Measurements from ENCODE around the gene BCAR3. TPM values are rescaled to one million over a fixed set of nuclear protein-coding genes. Genes with fewer than 3 reads are reported as not detected.
A peak's percentile ranks its signal among the peaks of the same experiment; 100 is the strongest.

The BCAR3 gene
- total and polyA plus RNA-seq, 2 experiments from 2014 or later: 22.6 to 23.7 TPM

DNA sequence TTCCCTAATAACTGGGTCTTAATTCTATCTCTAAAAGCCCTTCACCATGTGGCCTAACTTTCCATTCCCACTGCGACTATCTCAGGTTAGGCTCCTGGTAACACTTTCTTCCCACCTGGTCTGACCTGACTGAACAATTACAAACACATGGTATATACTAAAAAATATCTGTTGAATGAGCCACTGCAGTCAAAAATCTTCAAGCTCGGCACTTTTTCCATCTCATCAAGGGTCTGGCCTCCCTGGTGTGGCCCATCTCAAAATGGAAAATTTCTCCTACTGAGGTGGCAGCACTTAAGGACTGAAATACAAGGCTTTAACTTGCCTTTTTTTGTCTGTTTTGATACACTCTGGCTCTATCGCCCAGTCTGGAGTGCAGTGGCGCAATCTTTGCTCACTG, 48.3 kb downstream of the BCAR3 start:
- Histone ChIP-seq H2AFZ (no peak overlapping the region), H3K9me2 (replicated peaks; ENCODE audit: insufficient read depth) (no peaks in the 10 kb centered on the region), H3K4me2 (no peak overlapping the region), H3K4me3 (no peak overlapping the region), H3K27me3 (no peaks in the 10 kb centered on the region), H3K36me3 (replicated peaks; ENCODE audit: insufficient read depth, low read depth) (no peaks in the 10 kb centered on the region), H3K27ac (no peak overlapping the region), H4K20me1 (ENCODE audit: insufficient read depth, poor library complexity, severe bottlenecking) (no peaks in the 10 kb centered on the region), H3K79me2 (peaks cover 19% of the 10 kb centered on the region), H3K9me3 (ENCODE audit: low read depth) (no peaks in the 10 kb centered on the region), H3K4me1 (ENCODE audit: insufficient read depth) (peaks cover 6% of the 10 kb centered on the region)
- 94% methylated on average over 4 of the region's 4 CpGs for WGBS (ENCODE audit: low lambda C conversion rate, missing lambda C conversion rate)
- TF ChIP-seq, protein P1, sequence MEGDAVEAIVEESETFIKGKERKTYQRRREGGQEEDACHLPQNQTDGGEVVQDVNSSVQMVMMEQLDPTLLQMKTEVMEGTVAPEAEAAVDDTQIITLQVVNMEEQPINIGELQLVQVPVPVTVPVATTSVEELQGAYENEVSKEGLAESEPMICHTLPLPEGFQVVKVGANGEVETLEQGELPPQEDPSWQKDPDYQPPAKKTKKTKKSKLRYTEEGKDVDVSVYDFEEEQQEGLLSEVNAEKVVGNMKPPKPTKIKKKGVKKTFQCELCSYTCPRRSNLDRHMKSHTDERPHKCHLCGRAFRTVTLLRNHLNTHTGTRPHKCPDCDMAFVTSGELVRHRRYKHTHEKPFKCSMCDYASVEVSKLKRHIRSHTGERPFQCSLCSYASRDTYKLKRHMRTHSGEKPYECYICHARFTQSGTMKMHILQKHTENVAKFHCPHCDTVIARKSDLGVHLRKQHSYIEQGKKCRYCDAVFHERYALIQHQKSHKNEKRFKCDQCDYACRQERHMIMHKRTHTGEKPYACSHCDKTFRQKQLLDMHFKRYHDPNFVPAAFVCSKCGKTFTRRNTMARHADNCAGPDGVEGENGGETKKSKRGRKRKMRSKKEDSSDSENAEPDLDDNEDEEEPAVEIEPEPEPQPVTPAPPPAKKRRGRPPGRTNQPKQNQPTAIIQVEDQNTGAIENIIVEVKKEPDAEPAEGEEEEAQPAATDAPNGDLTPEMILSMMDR (IDR thresholded peaks at IDR 0.05; ENCODE audit: poor library complexity): no peak
- DNase-seq (ENCODE audit: low spot score): no peak

GRCh38 chr1:93631626-93632365, 49.8 kb downstream of the BCAR3 start:
- peaks cover 24% of the 10 kb centered on the region for H3K79me2 ChIP-seq
- TF ChIP-seq, protein P1 (IDR thresholded peaks at IDR 0.05; ENCODE audit: poor library complexity): peak; percentile 29
- no peak for TF ChIP-seq EZH2 (IDR thresholded peaks at IDR 0.05; ENCODE audit: borderline replicate concordance)
- H4K20me1 ChIP-seq (ENCODE audit: insufficient read depth, poor library complexity, severe bottlenecking): no peaks in the 10 kb centered on the region
- H3K9me2 ChIP-seq (replicated peaks; ENCODE audit: insufficient read depth): no peaks in the 10 kb centered on the region
- H2AFZ ChIP-seq: no peak overlapping the region
- no peak overlapping the region for H3K27ac ChIP-seq
- no peaks in the 10 kb centered on the region for H3K9me3 ChIP-seq (ENCODE audit: low read depth)
- no peaks in the 10 kb centered on the region for H3K27me3 ChIP-seq
- DNase-seq (ENCODE audit: low spot score): no peak
- 87% methylated on average over 5 of the region's 5 CpGs for WGBS (ENCODE audit: low lambda C conversion rate, missing lambda C conversion rate)
- no peak overlapping the region for H3K4me3 ChIP-seq
- no peak overlapping the region for H3K4me2 ChIP-seq
- peaks cover 3% of the 10 kb centered on the region for H3K4me1 ChIP-seq (ENCODE audit: insufficient read depth)
- no peaks in the 10 kb centered on the region for H3K36me3 ChIP-seq (replicated peaks; ENCODE audit: insufficient read depth, low read depth)

DNA sequence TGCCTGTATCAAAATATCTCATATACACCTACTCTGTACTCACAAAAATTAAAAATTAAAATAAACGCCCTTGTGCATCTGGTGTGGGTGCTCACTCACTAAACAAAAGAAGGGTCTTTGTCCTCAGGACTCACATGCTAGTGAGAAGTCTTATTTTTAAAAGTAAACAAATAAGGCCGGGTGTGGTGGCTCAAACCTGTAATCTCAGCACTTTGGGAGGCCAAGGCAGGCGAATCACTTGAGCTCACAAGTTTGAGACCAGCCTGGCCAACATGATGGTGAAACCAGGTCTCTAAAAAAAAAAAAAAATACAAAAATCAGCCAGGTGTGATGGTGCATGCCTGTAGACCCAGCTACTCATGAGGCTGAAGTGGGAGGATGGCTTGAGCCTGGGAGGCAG, 51.5 kb downstream of the BCAR3 start:
- H3K27ac ChIP-seq: no peak overlapping the region
- no peak for DNase-seq (ENCODE audit: low spot score)

More for the DNA sequence above, 51.5 kb downstream of the BCAR3 start:
- Histone ChIP-seq H2AFZ (no peak overlapping the region), H4K20me1 (ENCODE audit: insufficient read depth, poor library complexity, severe bottlenecking) (no peaks in the 10 kb centered on the region), H3K79me2 (peaks cover 27% of the 10 kb centered on the region), H3K36me3 (replicated peaks; ENCODE audit: insufficient read depth, low read depth) (no peaks in the 10 kb centered on the region), H3K4me2 (no peak overlapping the region), H3K9me2 (replicated peaks; ENCODE audit: insufficient read depth) (no peaks in the 10 kb centered on the region), H3K9me3 (ENCODE audit: low read depth) (no peaks in the 10 kb centered on the region), H3K4me1 (ENCODE audit: insufficient read depth) (peaks cover 12% of the 10 kb centered on the region), H3K27me3 (no peaks in the 10 kb centered on the region), H3K4me3 (no peak overlapping the region)
- TF ChIP-seq EZH2 (IDR thresholded peaks at IDR 0.05; ENCODE audit: borderline replicate concordance) (no peak), EZH2phosphoT487 (IDR thresholded peaks at IDR 0.05; ENCODE audit: low read depth, severe bottlenecking, unreplicated experiment) (no peak)
- TF ChIP-seq, protein P1 (IDR thresholded peaks at IDR 0.05; ENCODE audit: poor library complexity): no peak
- WGBS (ENCODE audit: low lambda C conversion rate, missing lambda C conversion rate): 80% methylated on average over 3 of the region's 3 CpGs
